NCI-H69 (cell line): ENCODE results near the gene TTC28.
A peak's percentile ranks its signal among the peaks of the same experiment; 100 is the strongest.

Experiments
- DNase-seq: peaks from one replicate; lab custom pipeline; 2025; lab: John Stamatoyannopoulos, UW

TTC28 gene

GRCh38 chr22:28139516-28139915, 540.1 kb downstream of the TTC28 start:
- DNase-seq = no peak

GRCh38 chr22:28137036-28137435, 542.6 kb downstream of the TTC28 start:
- DNase-seq = no peak

GRCh38 chr22:28132466-28132865, 547.2 kb downstream of the TTC28 start:
- DNase-seq = peak; percentile 44

GRCh38 chr22:28129319-28129962, 550.2 kb downstream of the TTC28 start:
- DNase-seq = peak; percentile 63

GRCh38 chr22:28128827-28129226, 550.8 kb downstream of the TTC28 start:
- no peak for DNase-seq

- DNase-seq = no peak
Measured at GRCh38 chr22:28125799-28126198, 553.8 kb downstream of the TTC28 start.

GRCh38 chr22:28123989-28124766, 555.5 kb downstream of the TTC28 start:
- DNase-seq = peak; percentile 88

- no peak for DNase-seq
Measured at GRCh38 chr22:28120691-28121592, 558.7 kb downstream of the TTC28 start.

GRCh38 chr22:28118957-28119631, 560.5 kb downstream of the TTC28 start:
- no peak for DNase-seq

- peak; percentile 49 for DNase-seq
Measured at GRCh38 chr22:28116219-28116673, 563.4 kb downstream of the TTC28 start.

- no peak for DNase-seq
Measured at GRCh38 chr22:28115426-28115825, 564.2 kb downstream of the TTC28 start.

- DNase-seq = peak; percentile 60
Measured at GRCh38 chr22:28112548-28113043, 567.0 kb downstream of the TTC28 start.

GRCh38 chr22:28112190-28112544, 567.5 kb downstream of the TTC28 start:
- no peak for DNase-seq

- no peak for DNase-seq
Measured at GRCh38 chr22:28111501-28112189, 568.0 kb downstream of the TTC28 start.

- DNase-seq = no peak
Measured at GRCh38 chr22:28108851-28109250, 570.8 kb downstream of the TTC28 start.

GRCh38 chr22:28106617-28107016, 573.0 kb downstream of the TTC28 start:
- DNase-seq = no peak

- no peak for DNase-seq
Measured at GRCh38 chr22:28105988-28106387, 573.7 kb downstream of the TTC28 start.

- no peak for DNase-seq
Measured at GRCh38 chr22:28105413-28105812, 574.2 kb downstream of the TTC28 start.

GRCh38 chr22:28103596-28103995, 576.0 kb downstream of the TTC28 start:
- no peak for DNase-seq

GRCh38 chr22:28102151-28102812, 577.4 kb downstream of the TTC28 start:
- no peak for DNase-seq

GRCh38 chr22:28097627-28098026, 582.0 kb downstream of the TTC28 start:
- no peak for DNase-seq
